WTC11 (cell line): ENCODE results near the gene FBN2. TPM values are rescaled to one million over a fixed set of nuclear protein-coding genes. Genes with fewer than 3 reads are reported as not detected.

Experiments
- ATAC-seq: fragments of 200-7000 bp; cut with Tn5 transposase; 2 replicates; pipeline ENCODE4 v1.10.0; 2021; ENCODE audit warnings: mild to moderate bottlenecking, moderate library complexity
- CTCF ChIA-PET: fragments of 300-600 bp; sonication (Branson Sonifier 250); formaldehyde crosslinking; loops from one replicate; lab custom pipeline; 2021; ENCODE audit warnings: antibody characterized with exemption; lab: Charles Lee
- POLR2A ChIA-PET: fragments of 350-600 bp; sonication (Branson Sonifier 250); formaldehyde crosslinking; loops from one replicate; lab custom pipeline; 2021; ENCODE audit warnings: antibody characterized with exemption; lab: Charles Lee
- DNase-seq: peaks from one replicate; pipeline ENCODE4 v3.0.0; 2021; ENCODE audit warnings: low spot score
- H3K27ac Mint-ChIP-seq: 2 replicates; pipeline ENCODE4 v1.8.0; 2021; ENCODE audit warnings: mixed read lengths
- H3K27me3 Mint-ChIP-seq: 2 replicates; pipeline ENCODE4 v1.8.0; 2021; ENCODE audit warnings: low read depth, mild to moderate bottlenecking, moderate library complexity, mixed read lengths
- H3K36me3 Mint-ChIP-seq: 2 replicates; pipeline ENCODE4 v1.8.0; 2021; ENCODE audit warnings: mixed read lengths
- H3K4me1 Mint-ChIP-seq: 2 replicates; pipeline ENCODE4 v1.8.0; 2022; ENCODE audit warnings: mixed read lengths
- H3K4me3 Mint-ChIP-seq: 2 replicates; pipeline ENCODE4 v1.8.0; 2021; ENCODE audit warnings: mild to moderate bottlenecking, moderate library complexity, mixed read lengths
- H3K9me3 Mint-ChIP-seq: 2 replicates; pipeline ENCODE4 v1.8.0; 2021; ENCODE audit warnings: mixed read lengths
- CBFB ChIP-seq: sonication (generic); formaldehyde crosslinking; IDR thresholded peaks from 2 replicates; pipeline ENCODE4 v1.8.1; 2022; ENCODE audit warnings: mild to moderate bottlenecking, low read depth, missing genetic modification reagents
- FOXJ3 ChIP-seq: sonication (generic); formaldehyde crosslinking; IDR thresholded peaks from 2 replicates; pipeline ENCODE4 v1.9.0; 2021; ENCODE audit warnings: missing genetic modification reagents, mild to moderate bottlenecking, borderline replicate concordance
- IRF2 ChIP-seq: sonication (generic); formaldehyde crosslinking; IDR thresholded peaks from 2 replicates; pipeline ENCODE4 v1.8.0; 2022; ENCODE audit warnings: low read depth, missing genetic modification reagents, borderline replicate concordance
- KAT7 ChIP-seq: sonication (generic); formaldehyde crosslinking; IDR thresholded peaks from 2 replicates; pipeline ENCODE4 v1.8.1; 2023; ENCODE audit warnings: missing genetic modification reagents, mild to moderate bottlenecking, borderline replicate concordance
- NR3C1 ChIP-seq: sonication (generic); formaldehyde crosslinking; conservative IDR thresholded peaks from 2 replicates; pipeline ENCODE4 v1.8.1; 2023; ENCODE audit warnings: low read depth, mild to moderate bottlenecking, missing genetic modification reagents
- RORB ChIP-seq: fragments of 250-450 bp; sonication (Bioruptor Pico); IDR thresholded peaks from 2 replicates; pipeline ENCODE4 v1.9.0; 2021; ENCODE audit warnings: mild to moderate bottlenecking
- SMAD3 ChIP-seq: sonication (generic); formaldehyde crosslinking; IDR thresholded peaks from 2 replicates; pipeline ENCODE4 v1.8.0; 2022; ENCODE audit warnings: missing genetic modification reagents, mild to moderate bottlenecking, borderline replicate concordance
- SMAD4 ChIP-seq: sonication (generic); formaldehyde crosslinking; IDR thresholded peaks from 2 replicates; pipeline ENCODE4 v1.8.0; 2022; ENCODE audit warnings: mild to moderate bottlenecking, missing genetic modification reagents
- TCF7 ChIP-seq: sonication (generic); formaldehyde crosslinking; IDR thresholded peaks from 2 replicates; pipeline ENCODE4 v1.8.0; 2022; ENCODE audit warnings: mild to moderate bottlenecking, low read depth, missing genetic modification reagents, moderate library complexity
- TP53 ChIP-seq: sonication (generic); formaldehyde crosslinking; IDR thresholded peaks from 2 replicates; pipeline ENCODE4 v1.8.1; 2023; ENCODE audit warnings: mild to moderate bottlenecking, missing genetic modification reagents
- ZBTB21 ChIP-seq: sonication (generic); formaldehyde crosslinking; IDR thresholded peaks from 2 replicates; pipeline ENCODE4 v1.8.1; 2023; ENCODE audit warnings: mild to moderate bottlenecking, missing genetic modification reagents, borderline replicate concordance
- ZNF138 ChIP-seq: sonication (generic); formaldehyde crosslinking; conservative IDR thresholded peaks from 2 replicates; pipeline ENCODE4 v1.8.1; 2022; ENCODE audit warnings: mild to moderate bottlenecking, moderate library complexity, missing genetic modification reagents
- ZNF396 ChIP-seq: fragments of 250-450 bp; sonication (Bioruptor Pico); IDR thresholded peaks from 2 replicates; pipeline ENCODE4 v1.8.0; 2021; ENCODE audit warnings: mild to moderate bottlenecking, moderate library complexity, borderline replicate concordance
- total RNA-seq: library from RNA; stranded (reverse); gene quantifications from 3 replicates; pipeline ENCODE4 v1.2.3, GENCODE V29; 2021
- TF ChIP-seq, protein P1 (sequence below): fragments of 250-450 bp; sonication (Bioruptor Pico); conservative IDR thresholded peaks from 2 replicates; pipeline ENCODE4 v1.9.0; 2021; ENCODE audit warnings: mild to moderate bottlenecking
- TF ChIP-seq, protein P2 (sequence below): fragments of 250-450 bp; sonication (Bioruptor Pico); IDR thresholded peaks from 2 replicates; pipeline ENCODE4 v1.9.0; 2021; ENCODE audit warnings: mild to moderate bottlenecking
- TF ChIP-seq, protein P3 (sequence below): sonication (generic); formaldehyde crosslinking; IDR thresholded peaks from 2 replicates; pipeline ENCODE4 v1.8.1; 2023; ENCODE audit warnings: mild to moderate bottlenecking, missing genetic modification reagents, moderate library complexity
- TF ChIP-seq, protein P4 (sequence below): sonication (generic); formaldehyde crosslinking; IDR thresholded peaks from 2 replicates; pipeline ENCODE4 v1.8.0; 2022; ENCODE audit warnings: mild to moderate bottlenecking, missing genetic modification reagents
- TF ChIP-seq, protein P5 (sequence below): sonication (generic); formaldehyde crosslinking; IDR thresholded peaks from 2 replicates; pipeline ENCODE4 v1.8.0; 2022; ENCODE audit warnings: mild to moderate bottlenecking, missing genetic modification reagents
- TF ChIP-seq, protein P6 (sequence below): sonication (generic); formaldehyde crosslinking; IDR thresholded peaks from 2 replicates; pipeline ENCODE4 v1.8.0; 2023; ENCODE audit warnings: missing genetic modification reagents
- TF ChIP-seq, protein P7 (sequence below): sonication (generic); formaldehyde crosslinking; IDR thresholded peaks from 2 replicates; pipeline ENCODE4 v1.8.1; 2022; ENCODE audit warnings: low read depth, missing genetic modification reagents, borderline replicate concordance

Gene FBN2
- total RNA-seq, 1 experiment from 2014 or later, result 56.7 TPM

DNA sequence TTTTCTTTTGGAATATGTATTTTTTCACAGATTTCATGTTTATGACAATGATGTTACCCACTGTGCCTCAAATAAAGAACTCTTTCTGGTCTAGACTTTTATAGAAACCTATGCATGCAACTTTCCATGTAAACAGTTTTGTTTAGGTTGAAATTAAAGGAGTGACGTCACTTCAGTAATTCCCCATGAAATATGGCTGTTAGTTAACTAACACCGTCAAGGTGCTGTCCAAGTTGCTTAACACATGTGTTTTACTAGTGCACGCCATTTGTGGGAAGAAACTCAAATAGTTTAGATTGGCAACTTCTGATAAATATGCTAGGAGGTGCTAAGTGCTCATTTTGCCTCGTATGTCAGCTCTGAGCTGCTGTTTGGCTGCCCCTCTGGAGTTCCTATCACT is 102.2 kb downstream of the FBN2 start:
- H3K9me3 Mint-ChIP-seq, result no peaks in the 10 kb centered on the region
- H3K4me3 Mint-ChIP-seq, result no peak overlapping the region
- no peaks in the 10 kb centered on the region for H3K27me3 Mint-ChIP-seq
- ChIA-PET POLR2A (no interaction called here), CTCF (no interaction called here)
- no peaks in the 10 kb centered on the region for H3K36me3 Mint-ChIP-seq
- H3K27ac Mint-ChIP-seq, result no peak overlapping the region
- ATAC-seq, result no peak
- DNase-seq, result no peak
- TF ChIP-seq, protein P1, sequence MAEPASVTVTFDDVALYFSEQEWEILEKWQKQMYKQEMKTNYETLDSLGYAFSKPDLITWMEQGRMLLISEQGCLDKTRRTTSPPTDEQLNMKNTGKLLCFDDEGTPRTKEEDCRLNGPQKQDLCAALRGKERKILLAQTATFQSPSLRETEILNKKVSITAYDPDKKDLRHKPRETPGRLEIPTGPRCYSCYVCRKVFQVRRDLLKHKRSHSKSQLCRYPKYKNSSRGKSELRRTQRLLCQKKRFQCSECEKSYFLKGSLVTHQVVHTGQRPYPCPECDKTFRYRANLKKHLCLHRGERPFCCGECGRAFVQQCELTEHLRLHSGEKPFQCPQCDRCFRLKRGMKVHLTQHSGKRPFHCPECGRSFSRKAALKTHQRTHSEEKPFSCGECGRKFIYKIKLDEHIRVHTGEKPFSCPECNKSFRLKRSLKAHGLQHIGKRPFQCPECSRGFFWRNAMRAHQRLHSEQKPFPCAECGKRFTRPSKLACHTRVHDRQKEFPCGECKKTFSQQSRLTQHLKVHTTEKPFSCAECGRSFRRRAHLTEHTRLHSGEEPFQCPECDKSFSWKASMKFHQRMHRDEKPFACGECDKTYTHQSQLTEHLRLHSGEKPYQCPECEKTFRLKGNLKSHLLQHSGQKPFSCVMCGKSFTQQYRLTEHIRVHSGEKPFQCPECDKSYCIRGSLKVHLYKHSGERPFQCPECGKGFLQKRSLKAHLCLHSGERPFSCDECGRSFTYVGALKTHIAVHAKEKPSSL (CRISPR knock-in tag), result no peak
- TF ChIP-seq, protein P2, sequence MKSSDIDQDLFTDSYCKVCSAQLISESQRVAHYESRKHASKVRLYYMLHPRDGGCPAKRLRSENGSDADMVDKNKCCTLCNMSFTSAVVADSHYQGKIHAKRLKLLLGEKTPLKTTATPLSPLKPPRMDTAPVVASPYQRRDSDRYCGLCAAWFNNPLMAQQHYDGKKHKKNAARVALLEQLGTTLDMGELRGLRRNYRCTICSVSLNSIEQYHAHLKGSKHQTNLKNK (CRISPR knock-in tag), result no peak
- TF ChIP-seq ZNF138 (CRISPR knock-in tag) (no peak), KAT7 (no peak), TCF7 (no peak)
- TF ChIP-seq, protein P3, sequence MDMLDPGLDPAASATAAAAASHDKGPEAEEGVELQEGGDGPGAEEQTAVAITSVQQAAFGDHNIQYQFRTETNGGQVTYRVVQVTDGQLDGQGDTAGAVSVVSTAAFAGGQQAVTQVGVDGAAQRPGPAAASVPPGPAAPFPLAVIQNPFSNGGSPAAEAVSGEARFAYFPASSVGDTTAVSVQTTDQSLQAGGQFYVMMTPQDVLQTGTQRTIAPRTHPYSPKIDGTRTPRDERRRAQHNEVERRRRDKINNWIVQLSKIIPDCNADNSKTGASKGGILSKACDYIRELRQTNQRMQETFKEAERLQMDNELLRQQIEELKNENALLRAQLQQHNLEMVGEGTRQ, result no peak
- TF ChIP-seq, protein P4, sequence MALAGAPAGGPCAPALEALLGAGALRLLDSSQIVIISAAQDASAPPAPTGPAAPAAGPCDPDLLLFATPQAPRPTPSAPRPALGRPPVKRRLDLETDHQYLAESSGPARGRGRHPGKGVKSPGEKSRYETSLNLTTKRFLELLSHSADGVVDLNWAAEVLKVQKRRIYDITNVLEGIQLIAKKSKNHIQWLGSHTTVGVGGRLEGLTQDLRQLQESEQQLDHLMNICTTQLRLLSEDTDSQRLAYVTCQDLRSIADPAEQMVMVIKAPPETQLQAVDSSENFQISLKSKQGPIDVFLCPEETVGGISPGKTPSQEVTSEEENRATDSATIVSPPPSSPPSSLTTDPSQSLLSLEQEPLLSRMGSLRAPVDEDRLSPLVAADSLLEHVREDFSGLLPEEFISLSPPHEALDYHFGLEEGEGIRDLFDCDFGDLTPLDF, result no peak
- peaks cover 6% of the 10 kb centered on the region for H3K4me1 Mint-ChIP-seq

DNA sequence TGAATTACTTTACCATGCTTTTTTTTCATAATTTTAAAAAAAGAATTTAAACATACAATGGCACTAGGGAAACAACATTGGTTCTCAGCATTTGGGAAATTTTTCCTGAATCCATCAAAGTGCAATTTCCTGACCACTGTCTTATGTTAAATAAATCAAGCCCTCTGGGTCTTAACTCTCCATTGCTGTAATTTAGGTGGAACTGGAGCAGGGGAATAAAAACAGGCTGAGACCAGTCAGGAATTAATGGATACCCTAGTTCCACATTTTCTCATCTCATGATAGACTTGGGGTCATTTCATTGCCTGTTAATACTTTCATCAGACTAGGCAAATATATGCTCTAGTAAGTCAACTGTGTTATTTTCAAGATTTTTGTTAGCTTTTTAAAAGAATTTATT is 103.1 kb downstream of the FBN2 start:
- POLR2A ChIA-PET, result no interaction called here
- no peak overlapping the region for H3K4me3 Mint-ChIP-seq

More for the DNA sequence above, 103.1 kb downstream of the FBN2 start:
- CTCF ChIA-PET, result no interaction called here
- Mint-ChIP-seq H3K27ac (no peak overlapping the region), H3K9me3 (no peaks in the 10 kb centered on the region), H3K36me3 (no peaks in the 10 kb centered on the region), H3K27me3 (no peaks in the 10 kb centered on the region), H3K4me1 (peaks cover 6% of the 10 kb centered on the region)
- ATAC-seq (no peak), DNase-seq (no peak)
- TF ChIP-seq, protein P5, sequence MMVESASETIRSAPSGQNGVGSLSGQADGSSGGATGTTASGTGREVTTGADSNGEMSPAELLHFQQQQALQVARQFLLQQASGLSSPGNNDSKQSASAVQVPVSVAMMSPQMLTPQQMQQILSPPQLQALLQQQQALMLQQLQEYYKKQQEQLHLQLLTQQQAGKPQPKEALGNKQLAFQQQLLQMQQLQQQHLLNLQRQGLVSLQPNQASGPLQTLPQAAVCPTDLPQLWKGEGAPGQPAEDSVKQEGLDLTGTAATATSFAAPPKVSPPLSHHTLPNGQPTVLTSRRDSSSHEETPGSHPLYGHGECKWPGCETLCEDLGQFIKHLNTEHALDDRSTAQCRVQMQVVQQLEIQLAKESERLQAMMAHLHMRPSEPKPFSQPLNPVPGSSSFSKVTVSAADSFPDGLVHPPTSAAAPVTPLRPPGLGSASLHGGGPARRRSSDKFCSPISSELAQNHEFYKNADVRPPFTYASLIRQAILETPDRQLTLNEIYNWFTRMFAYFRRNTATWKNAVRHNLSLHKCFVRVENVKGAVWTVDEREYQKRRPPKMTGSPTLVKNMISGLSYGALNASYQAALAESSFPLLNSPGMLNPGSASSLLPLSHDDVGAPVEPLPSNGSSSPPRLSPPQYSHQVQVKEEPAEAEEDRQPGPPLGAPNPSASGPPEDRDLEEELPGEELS, result no peak
- TF ChIP-seq, protein P6, sequence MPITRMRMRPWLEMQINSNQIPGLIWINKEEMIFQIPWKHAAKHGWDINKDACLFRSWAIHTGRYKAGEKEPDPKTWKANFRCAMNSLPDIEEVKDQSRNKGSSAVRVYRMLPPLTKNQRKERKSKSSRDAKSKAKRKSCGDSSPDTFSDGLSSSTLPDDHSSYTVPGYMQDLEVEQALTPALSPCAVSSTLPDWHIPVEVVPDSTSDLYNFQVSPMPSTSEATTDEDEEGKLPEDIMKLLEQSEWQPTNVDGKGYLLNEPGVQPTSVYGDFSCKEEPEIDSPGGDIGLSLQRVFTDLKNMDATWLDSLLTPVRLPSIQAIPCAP (CRISPR knock-in tag), result no peak
- TF ChIP-seq TP53 (CRISPR knock-in tag) (no peak), SMAD3 (no peak), ZBTB21 (no peak), SMAD4 (no peak), ZNF396 (CRISPR knock-in tag) (no peak), IRF2 (CRISPR knock-in tag) (no peak), FOXJ3 (CRISPR knock-in tag) (no peak), CBFB (no peak), RORB (no peak), NR3C1 (CRISPR knock-in tag) (no peak)
- TF ChIP-seq, protein P7, sequence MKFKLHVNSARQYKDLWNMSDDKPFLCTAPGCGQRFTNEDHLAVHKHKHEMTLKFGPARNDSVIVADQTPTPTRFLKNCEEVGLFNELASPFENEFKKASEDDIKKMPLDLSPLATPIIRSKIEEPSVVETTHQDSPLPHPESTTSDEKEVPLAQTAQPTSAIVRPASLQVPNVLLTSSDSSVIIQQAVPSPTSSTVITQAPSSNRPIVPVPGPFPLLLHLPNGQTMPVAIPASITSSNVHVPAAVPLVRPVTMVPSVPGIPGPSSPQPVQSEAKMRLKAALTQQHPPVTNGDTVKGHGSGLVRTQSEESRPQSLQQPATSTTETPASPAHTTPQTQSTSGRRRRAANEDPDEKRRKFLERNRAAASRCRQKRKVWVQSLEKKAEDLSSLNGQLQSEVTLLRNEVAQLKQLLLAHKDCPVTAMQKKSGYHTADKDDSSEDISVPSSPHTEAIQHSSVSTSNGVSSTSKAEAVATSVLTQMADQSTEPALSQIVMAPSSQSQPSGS (CRISPR knock-in tag), result no peak
